UCSD-AML1 (cell line): ENCODE data around the gene PSMG2.
A peak's percentile ranks its signal among the peaks of the same experiment; 100 is the strongest.

ENCODE experiments used
- DNase-seq: peaks from one replicate; lab custom pipeline; 2025; ENCODE audit not compliant: unreplicated experiment; lab: John Stamatoyannopoulos, UW

The PSMG2 gene

GRCh38 chr18:12702221-12703095 is at the start of gene PSMG2, which contains the start of gene CEP76:
TSS of gene PSMG2 (plus strand) at chr18:12703042. CDS start at chr18:12703108, 66 bp downstream.
TSS of gene CEP76 (minus strand) at chr18:12702723. CDS start at chr18:12702548, 175 bp downstream.
- DNase-seq, result peak; percentile 91

DNA sequence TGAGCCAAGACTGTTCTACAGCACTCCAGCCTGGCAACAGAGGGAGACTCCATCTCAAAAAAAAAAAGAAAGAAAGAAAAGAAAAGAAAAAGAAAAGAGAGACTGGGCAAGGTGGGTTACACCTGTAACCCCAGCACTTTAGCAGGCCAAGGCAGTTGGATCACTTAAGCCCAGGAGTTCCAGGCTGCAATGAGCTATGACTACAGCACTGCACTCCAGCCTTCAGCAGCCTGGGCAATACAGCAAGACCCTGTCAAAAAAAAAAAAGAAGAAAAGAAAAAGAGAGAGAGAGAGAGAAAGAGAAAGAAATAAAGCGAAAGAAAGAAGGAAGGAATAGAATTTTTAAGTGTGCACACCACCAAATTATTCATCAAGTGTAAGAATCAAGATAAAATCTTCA is 47.9 kb upstream of the PSMG2 start:
- no peak for DNase-seq

GRCh38 chr18:12656605-12656937 is 46.3 kb upstream of the PSMG2 start:
- DNase-seq, result no peak

DNA sequence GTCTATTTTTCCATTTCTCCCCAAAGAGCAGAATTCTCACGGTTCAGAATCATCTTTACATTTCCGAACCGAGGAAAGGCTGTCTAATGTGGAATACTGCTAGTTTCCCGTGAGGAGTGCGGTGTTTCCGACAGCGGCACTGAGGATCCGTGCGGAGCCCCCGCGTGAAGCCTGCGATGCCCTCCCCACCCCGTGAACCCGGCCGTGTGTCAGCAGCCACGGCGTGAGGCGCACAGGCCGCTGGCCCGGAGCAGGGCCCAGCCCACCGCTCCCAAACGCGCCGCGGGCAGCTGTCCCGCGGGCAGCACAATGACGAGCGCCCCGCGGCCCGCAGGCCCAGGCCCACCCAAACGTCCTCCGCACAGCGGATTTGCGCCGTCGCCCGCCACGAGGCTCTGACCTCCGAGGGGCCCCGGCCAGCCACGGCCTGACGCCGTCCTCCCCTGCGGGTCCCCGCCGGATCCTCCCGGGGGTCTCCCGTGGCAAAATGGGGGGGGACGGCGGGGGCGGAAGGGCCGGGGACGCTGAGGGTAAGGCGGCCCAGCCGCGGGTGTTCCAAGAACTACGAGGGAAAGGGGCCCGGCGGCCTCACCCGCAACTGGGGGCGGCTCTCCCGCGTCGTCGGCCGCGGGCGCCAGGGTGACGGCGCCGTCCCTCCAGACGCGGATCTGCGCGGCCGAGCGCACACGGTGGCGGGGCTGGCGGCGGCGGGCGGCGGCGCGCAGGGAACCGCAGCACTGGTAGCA is 45.7 kb upstream of the PSMG2 start:
- DNase-seq, result peak; percentile 56

DNA sequence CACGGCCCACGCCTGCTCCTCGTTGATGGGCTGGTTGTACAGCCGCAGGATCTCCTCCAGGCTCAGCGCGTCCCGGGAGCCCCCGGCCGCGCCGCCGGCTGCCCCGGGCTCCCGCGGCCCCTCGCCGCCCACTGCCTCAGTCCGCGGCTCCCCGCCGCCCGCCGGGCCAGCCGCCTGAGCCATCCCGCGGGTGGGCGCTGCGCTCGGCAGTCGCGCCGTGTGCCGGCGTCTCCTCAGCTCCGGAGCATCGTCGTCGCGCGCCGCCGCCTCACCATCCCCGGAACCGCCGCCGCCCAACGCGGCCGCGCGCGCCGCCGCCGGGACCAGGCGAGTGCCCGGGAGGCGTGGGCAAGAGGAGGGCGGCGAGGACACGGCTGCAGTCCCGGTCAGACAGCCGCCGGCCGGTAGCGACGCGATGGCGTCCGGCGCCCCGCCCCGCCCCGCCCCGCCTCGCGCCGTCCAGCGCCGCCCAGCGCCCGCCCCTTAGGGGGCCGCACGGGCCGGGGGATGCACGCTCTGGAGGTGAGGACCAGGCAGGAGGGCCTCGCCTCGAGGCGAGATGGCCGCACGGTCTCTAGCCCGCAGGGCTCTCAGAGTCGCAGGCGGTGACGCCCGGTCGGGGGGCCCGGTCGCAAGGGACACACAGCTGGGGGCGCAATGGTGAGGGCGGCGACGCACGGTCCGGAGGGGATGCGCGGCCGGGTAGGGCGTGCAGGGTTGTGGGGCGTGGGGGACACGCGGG is 45.0 kb upstream of the PSMG2 start, which contains the start of gene SPIRE1:
Gene SPIRE1, minus strand, starts transcription at position 424 of the 742 bp plus-strand sequence. Its CDS starts 241 bp downstream, at position 183.
- peak; percentile 75 for DNase-seq

DNA sequence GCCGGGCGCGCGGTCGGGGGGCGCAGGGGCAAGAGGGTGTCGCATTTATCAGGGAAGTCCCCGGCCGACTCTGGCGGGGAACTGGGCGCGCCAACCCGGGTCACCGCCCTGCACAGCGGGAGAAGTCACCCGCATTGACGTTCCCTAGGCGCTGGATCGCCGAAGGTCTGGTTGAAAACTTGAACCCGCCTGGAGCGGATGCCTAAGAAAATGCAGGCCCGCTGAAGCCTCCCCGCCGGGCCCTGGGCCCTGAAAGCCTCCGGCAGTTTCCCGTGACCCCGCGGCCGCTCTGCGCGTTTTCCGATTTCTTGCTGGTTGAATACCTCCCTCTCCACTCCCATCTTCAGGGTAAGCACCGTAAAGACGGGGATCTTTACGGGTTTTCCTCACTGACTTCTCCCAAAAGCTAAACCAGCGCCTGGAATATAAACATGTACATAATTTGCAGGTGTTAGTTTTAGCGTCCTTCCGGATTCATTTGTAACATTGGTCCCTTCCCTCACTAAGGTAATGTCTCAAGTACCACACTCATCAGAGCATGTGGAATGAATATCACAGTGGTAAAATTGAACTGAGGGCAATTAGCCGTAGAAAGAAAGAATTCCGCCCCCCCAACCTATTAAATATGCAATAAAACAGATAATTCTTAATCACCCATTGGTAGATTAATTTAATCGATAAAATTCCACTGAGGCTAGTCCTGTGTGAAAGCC is 44.3 kb upstream of the PSMG2 start:
- DNase-seq, result peak; percentile 64

DNA sequence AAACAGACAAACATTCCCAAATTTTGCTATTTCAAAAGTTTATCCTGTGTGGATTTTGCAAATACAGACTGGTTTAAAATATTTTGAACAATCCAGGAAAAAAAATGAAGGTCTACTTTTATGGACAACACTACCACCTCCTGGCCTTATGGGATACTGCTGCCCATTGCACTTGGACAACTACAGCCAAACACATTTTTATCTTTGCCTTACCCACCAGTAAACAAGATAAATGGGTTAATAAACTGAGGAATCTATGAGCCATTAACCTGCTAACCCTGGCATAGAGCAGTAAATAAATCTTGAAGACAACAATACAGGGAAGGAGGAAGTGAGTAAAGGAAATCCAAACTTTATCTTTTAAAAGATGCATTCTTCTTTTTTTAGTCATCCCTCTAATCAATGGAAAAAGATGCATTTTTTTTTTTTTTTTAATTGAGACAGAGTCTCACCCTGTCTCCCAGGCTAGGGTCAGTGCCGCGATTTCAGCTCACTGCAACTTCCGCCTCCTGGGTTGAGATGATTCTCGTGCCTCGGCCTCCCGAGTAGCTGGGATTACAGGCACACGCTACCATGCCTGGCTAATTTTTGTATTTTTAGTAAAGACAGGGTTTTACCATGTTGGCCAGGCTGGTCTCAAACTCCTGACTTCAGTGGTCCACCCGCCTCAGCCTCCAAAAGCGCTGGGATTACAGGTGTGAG is 42.8 kb upstream of the PSMG2 start:
- DNase-seq, result peak; percentile 14

DNA sequence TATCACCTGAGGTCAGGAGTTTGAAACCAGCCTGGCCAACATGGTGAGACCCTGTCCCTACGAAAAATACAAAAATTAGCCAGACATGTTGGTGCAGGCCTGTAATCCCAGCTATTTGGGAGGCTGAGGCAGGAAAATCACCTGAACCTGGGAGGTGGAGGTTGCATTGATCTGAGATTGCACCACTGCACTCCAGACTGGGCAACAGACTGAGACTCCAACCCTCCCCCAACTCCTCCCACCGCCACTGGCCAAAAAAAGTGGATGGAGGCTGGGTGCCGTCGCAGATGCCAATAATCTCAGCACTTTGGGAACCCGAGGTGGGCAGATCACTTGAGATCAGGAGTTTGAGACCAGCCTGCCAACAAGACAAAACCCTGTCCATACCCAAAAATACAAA is 34.8 kb upstream of the PSMG2 start:
- DNase-seq, result no peak

DNA sequence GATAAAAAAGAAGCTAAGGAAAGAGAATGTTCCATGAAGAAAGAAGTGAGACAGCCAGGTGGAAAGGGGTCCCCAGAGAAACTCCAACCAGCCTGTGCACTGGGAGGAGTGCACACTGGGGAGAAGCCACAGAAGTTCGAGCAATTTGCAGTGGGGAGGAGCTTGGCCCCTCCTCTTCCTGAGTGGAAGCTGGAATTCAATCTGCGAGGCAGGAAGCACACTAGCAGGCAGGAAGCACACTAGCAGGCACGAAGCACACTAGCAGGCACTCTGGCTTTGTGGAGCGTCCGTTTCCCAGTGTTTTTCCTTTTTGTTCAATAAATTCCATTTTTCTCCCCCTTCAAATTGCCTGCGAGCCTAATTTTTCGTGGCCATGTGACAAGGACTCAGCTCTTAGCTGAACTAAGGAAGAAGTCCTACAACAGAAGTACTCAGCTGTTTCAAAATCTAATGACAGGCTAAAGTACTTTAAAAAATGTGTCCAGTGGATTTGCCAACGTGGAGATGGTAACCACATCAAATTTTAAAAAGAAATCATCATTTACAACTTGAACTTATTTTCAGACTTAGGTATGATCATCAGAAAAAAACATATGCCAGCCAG is 23.6 kb upstream of the PSMG2 start:
- peak; percentile 74 for DNase-seq

DNA sequence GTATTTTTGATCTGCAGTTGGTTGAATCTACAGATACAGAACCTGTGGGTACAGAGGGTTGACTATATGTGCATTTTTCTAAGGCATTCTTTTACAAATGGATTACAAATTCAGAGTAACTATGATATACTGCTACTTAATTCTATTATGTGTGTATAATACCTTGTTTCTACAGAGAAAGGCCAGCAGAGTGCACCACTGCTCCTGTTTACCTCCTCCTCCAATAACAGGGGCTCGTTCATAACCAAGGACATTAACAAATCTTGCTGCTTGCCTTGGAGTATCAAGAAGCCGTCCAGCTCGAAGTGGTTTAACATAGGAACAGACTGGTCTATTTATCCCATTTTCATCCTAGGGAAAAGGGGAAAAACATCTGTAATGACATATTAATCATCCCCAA is 16.7 kb upstream of the PSMG2 start:
- no peak for DNase-seq

- DNase-seq, result no peak
These were observed 13.5 kb upstream of the PSMG2 start for GRCh38 chr18:12689256-12689850.

GRCh38 chr18:12692206-12692605 is 10.6 kb upstream of the PSMG2 start:
- DNase-seq, result no peak

DNA sequence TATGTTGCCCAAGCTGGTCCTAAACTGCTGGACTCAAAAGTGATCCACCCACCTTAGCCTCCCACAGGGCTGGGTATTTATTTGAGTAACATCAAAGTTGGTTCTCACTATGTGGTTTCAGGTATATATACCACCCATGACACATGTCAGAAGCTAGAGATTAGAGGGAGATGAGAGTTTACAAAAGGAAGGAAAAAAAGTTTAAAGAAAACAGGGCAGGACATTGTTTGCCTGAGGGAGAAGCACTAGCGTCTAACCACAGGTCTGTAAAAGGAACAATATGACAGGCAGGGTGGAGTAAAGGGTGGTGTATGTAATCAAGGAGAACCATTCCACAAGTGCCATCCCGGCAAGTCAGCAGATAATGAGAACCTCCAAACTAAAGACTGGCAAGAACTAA is 8.8 kb upstream of the PSMG2 start:
- no peak for DNase-seq

DNA sequence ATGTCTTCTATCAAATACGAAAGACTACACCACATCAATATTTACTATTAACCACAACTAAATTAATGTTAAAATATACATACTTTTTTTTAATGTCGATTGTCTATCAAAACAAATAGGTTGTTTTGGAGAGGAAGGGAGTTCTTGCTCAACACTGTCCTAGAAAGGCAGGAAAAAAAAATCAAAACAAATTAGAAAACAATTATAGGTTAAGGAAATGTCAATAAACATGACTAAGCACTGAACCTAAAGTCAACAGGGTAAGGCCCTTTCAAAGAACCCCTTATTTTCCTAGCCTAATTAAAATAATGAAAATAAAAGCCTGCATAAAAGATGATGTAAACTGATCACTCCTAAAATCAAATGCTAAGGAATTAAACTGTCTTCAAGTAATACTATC is 3.1 kb upstream of the PSMG2 start:
- no peak for DNase-seq

- no peak for DNase-seq
These were observed 1.7 kb upstream of the PSMG2 start for GRCh38 chr18:12701161-12701560.

- no peak for DNase-seq
These were observed 290 bp downstream of the PSMG2 start for GRCh38 chr18:12703096-12703567.

DNA sequence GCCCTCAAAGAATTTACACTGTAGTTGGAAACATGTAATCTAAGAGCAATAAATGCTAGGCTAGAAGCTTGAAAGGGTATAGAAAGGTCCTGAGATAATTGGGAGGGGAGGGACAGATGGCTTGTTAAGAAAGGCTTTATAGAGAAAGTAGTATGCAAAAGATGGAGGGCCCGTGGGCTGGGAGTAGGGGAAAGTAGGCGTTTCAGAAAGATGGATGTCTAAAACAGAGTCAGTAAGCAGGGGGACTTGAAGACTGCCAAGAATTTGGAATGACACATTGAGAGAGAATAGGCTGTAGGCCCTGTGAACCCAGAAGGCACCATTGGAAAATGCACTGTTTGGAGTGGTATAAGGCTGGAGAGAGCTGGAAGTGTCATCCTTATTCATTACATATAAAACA is 822 bp downstream of the PSMG2 start:
- DNase-seq, result no peak

- DNase-seq, result no peak
These were observed 8.6 kb downstream of the PSMG2 start for GRCh38 chr18:12711446-12711845.
